IMR-90 (cell line): ENCODE data around the gene ZFHX3.

ENCODE experiments used
- BHLHE40 ChIP-seq: fragments of 150-350 bp; IDR thresholded peaks from 2 replicates; pipeline ENCODE4 v1.6.1; 2016; ENCODE audit warnings: mild to moderate bottlenecking, low read depth, low read length
- ELK1 ChIP-seq: fragments of 150-350 bp; IDR thresholded peaks from 2 replicates; pipeline ENCODE4 v1.6.1; 2016; ENCODE audit warnings: low read depth, mild to moderate bottlenecking, low read length, moderate library complexity, borderline replicate concordance
- MAFK ChIP-seq: IDR thresholded peaks from 2 replicates; pipeline ENCODE4 v1.6.1; 2012; ENCODE audit warnings: low read depth, low read length, improper control_type of control experiment
- MXI1 ChIP-seq: IDR thresholded peaks from 2 replicates; pipeline ENCODE4 v1.6.1; 2012; ENCODE audit warnings: low read depth, mild to moderate bottlenecking, low read length, moderate library complexity, borderline replicate concordance
- POLR2A ChIP-seq: IDR thresholded peaks from 2 replicates; pipeline ENCODE4 v1.6.1; 2012; ENCODE audit warnings: mild to moderate bottlenecking, low read depth, low read length
- RAD21 ChIP-seq: IDR thresholded peaks from 2 replicates; pipeline ENCODE4 v1.6.1; 2012; ENCODE audit warnings: low read length, improper control_type of control experiment
- RFX5 ChIP-seq: IDR thresholded peaks from 2 replicates; pipeline ENCODE4 v1.8.0; 2012; ENCODE audit warnings: low read depth, mild to moderate bottlenecking, low read length, moderate library complexity
- SMC3 ChIP-seq: fragments of 150-350 bp; IDR thresholded peaks from 2 replicates; pipeline ENCODE4 v1.6.1; 2016; ENCODE audit warnings: low read depth, mild to moderate bottlenecking, antibody characterized with exemption, low read length, moderate library complexity
- USF2 ChIP-seq: fragments of 150-350 bp; IDR thresholded peaks from 2 replicates; pipeline ENCODE4 v1.6.1; 2017; ENCODE audit warnings: mild to moderate bottlenecking, antibody characterized with exemption, low read length, low read depth
- TF ChIP-seq, protein P1 (sequence below): conservative IDR thresholded peaks from 2 replicates; pipeline ENCODE4 v1.5.1; 2012; ENCODE audit warnings: mild to moderate bottlenecking, low read depth, low read length, improper control_type of control experiment

- TF ChIP-seq MAFK: no peak
- TF ChIP-seq, protein P1, sequence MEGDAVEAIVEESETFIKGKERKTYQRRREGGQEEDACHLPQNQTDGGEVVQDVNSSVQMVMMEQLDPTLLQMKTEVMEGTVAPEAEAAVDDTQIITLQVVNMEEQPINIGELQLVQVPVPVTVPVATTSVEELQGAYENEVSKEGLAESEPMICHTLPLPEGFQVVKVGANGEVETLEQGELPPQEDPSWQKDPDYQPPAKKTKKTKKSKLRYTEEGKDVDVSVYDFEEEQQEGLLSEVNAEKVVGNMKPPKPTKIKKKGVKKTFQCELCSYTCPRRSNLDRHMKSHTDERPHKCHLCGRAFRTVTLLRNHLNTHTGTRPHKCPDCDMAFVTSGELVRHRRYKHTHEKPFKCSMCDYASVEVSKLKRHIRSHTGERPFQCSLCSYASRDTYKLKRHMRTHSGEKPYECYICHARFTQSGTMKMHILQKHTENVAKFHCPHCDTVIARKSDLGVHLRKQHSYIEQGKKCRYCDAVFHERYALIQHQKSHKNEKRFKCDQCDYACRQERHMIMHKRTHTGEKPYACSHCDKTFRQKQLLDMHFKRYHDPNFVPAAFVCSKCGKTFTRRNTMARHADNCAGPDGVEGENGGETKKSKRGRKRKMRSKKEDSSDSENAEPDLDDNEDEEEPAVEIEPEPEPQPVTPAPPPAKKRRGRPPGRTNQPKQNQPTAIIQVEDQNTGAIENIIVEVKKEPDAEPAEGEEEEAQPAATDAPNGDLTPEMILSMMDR: no peak
- TF ChIP-seq SMC3: no peak
- TF ChIP-seq USF2: no peak
- TF ChIP-seq MXI1: no peak
- no peak for TF ChIP-seq RFX5
- TF ChIP-seq RAD21: no peak
- no peak for TF ChIP-seq POLR2A
- TF ChIP-seq ELK1: no peak
- TF ChIP-seq BHLHE40: no peak
Observed at GRCh38 chr16:72808754-72809153, 239.2 kb downstream of the ZFHX3 start.
